ENCODE measurements around the gene SLC4A9.
A peak's percentile ranks its signal among the peaks of the same experiment; 100 is the strongest.
"Not testable (repeated sequence)": the region's sequence is repeated elsewhere in the genome, so short reads cannot be mapped to it uniquely, and the experiment has no call there.

SLC4A9 gene

GRCh38 chr5:140399979-140400729 is 40.2 kb downstream of the SLC4A9 start:
- peak in 1 of 56 donors; percentile 35 for DNase-seq

GRCh38 chr5:140400730-140401361 is 40.9 kb downstream of the SLC4A9 start:
- DNase-seq, result peak; percentile 67 to 98 (median 94)

DNA sequence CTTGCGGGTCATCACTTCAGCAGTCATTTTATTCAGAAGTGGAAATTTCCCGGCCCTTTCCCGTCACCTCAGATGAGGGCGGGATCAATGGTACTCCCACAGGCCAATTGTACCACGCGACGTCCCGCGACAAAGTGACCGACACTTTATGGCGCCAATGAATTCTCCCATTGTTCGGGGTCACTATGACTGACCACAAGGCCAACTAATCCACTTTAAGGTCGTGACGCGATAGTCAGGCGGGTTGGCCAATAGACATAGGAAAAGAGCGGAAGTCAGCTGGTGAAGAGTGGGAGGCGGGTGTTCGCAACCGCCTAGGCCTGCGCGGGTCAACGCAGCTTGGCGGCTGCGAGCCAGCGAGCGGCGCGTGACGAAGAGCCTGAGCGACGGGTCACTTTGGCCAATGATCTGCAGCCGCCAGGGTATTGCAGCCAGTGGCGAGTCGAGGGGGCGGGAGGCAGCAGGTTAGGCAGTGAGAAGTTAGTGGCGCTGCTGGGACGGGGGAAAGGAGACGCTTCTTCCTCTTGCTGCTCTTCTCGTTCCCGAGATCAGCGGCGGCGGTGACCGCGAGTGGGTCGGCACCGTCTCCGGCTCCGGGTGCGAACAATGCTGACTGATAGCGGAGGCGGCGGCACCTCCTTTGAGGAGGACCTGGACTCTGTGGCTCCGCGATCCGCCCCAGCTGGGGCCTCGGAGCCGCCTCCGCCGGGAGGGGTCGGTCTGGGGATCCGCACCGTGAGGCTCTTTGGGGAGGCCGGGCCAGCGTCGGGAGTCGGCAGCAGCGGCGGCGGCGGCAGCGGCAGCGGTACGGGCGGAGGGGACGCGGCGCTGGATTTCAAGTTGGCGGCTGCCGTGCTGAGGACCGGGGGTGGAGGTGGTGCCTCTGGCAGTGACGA is 41.6 kb downstream of the SLC4A9 start, which contains the start of gene ANKHD1:
Gene ANKHD1 (plus strand): TSS at position 472 of the 896 bp plus-strand sequence. CDS start 135 bp downstream, at position 607.
- peak; percentile 91 to 100 (median 98) for DNase-seq

DNA sequence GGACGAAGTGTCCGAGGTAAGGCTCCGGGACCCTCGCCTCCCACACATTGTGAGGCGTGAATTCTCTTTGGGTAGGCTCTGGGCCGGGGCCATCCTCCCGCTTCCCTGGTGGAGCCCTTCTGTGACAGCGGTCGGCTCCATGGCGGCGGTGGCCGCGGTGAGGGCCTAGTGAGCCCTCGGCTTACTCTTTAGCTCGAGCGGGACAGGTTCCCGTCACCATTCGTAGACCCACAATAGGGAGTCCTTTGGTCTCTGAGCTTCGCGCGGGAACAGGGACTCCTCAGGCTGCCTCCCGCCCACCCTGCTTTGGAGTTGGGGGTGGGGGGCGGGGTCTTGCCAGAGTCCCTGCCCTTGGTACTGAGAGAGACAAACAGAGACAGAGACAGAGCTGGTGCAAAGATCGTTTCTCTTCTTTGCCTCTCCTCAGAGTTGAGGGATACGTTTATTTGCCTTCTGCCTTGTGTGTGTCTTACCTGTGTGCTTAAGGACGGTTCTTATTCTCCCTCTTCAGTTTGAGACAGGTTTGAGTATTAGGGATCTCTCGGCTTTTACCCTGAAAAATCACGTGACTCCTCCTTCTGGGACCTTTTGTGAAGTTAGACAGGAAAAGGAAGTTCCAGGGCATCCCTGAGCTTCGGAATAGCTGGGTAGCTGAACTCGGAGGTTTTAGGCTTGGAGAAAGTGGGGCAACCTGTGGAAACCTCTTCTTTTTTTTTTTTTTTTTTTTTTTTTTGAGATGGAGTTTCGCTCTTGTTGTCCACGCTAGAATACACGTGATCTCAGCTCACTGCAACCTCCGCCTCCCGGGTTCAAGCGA is 42.5 kb downstream of the SLC4A9 start:
- DNase-seq, result peak in 32 of 56 donors; percentile 2 to 57 (median 24)

- no peak for DNase-seq
These were observed 43.6 kb downstream of the SLC4A9 start for GRCh38 chr5:140403613-140404012.

GRCh38 chr5:140408750-140409241 is 48.8 kb downstream of the SLC4A9 start:
- DNase-seq, result no peak

GRCh38 chr5:140413230-140413629 is 53.2 kb downstream of the SLC4A9 start:
- no peak for DNase-seq

DNA sequence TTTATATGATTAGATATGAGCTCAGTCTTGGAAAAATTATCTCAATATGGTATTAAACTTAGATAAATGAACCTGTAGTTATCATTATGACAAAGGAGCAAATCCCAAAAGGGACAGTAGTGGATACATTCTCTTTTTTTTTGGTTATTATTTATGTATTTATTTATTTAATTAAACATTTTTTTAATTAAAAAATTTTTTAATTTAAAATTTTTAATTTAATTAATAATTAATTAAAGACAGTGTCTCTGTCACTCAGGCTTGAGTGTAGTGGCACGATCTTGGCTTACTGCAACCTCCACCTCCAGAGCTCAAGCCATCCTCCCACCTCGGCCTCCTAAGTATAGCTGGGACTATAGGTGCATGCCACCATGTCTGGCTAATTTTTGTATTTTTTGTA is 57.2 kb downstream of the SLC4A9 start:
- no peak for DNase-seq

DNA sequence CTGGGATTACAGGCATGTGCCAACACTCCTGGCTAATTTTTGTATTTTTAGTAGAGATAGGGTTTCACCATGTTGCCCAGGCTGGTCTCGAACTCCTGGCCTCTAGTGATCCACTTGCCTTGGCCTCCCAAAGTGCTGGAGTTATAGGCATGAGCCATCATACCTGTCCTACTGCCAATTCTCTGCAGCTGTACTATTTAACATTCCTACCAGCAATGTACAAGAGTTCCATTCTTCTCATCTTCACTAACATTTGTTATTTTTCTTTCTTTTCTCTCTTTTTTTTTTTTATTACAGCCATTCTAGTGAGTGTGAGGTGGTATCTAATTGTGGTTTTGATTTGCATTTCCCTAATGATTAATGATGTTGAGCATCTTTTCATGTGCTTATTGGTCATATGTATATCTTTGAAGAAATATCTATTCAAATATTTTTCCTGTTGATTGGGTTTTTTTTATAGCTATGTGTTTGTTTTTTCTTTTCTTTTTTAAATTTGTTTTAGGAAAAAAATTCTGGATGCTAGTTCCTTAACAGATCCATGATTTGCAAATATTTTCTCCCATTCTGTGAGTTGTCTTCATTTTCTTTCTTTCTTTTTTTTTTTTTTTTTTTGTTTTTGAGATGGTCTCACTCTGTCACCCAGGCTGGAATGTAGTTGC is 59.0 kb downstream of the SLC4A9 start:
- DNase-seq, result no peak

- DNase-seq, result no peak
These were observed 60.2 kb downstream of the SLC4A9 start for GRCh38 chr5:140420226-140420570.

DNA sequence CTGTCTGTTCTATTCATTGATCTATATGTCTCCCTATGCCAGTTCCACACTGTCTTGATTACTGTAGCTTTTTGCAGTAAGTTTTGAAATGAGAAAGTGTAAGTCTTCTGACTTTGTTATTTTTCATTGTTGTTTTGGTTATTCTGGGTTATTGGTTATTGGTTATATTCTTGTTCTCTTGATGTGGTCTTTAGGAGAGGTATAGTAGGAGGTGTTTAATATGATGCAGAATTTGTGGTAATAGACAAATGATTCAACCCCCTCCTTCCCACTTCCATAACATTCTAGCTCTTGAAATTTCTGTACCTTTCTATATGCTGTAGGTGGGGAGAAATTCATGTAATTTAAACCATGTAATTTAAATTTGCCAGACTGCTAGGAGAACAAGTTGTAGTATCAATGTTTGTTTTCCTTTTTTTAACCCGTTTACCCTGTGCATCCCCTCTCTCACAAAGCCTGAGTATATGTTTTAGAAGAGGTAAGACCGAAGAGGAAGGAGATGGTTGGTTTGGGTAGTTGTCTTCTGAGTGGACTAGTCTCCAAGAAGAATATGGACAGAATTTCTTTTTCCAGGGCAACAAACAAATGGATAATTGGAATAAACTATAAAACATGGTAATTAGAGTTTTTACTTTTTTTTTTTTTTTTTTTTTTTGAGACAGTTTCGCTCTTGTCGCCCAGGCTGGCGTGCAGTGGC is 60.8 kb downstream of the SLC4A9 start:
- no peak for DNase-seq

DNA sequence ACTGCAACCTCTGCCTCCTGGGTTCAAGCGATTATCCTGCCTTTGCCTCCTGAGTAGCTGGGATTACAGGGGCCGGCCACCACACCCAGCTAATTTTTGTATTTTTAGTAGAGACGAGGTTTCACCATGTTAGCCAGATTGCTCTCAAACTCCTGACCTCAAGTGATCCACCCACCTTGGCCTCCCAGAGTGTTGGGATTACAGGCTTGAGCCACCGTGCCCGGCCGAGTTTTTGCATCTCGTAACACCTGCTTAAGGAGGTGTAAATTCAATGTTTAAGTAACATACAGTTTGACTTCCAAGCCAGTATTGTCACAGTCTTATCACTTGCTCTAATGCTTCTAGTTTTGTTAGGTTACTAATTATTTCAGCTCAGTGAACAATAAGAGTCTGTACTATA is 61.4 kb downstream of the SLC4A9 start:
- DNase-seq, result not testable (repeated sequence)

DNA sequence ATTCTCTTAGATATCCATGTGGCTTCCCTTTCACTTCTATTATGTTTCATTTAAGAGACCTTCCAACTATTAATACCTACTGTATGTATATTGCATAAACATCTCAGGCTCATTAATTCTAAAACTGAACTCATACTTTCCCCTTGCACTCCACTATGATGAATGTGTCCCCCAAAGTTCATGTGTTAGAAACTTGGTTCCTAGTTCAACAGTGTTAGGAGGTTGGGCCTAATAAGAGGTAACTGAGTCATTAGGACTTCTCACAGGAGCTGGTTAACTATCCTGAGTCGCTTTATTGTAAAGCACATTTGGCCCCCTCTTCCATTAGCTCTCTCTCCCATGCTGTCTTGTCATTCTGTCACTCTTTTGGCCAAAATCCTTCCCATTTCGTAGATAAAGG is 63.6 kb downstream of the SLC4A9 start:
- DNase-seq, result no peak

DNA sequence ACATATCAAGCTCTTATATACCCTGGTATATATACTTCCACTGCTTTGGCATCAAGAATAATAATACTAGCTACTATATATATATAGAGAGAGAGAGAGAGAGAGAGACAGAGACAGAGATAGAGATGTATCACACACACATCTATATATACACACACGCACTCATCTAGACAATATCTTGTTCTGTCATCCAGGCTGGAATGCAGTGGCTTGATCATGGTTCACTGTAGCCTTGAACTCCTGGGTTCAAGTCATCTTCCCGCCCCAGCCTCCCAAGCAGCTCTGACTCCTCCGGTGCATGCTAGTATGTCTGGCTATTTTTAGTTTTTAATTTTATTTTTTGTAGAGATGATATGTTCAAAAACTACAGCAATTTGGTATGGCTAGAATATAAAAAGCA is 64.1 kb downstream of the SLC4A9 start:
- no peak for DNase-seq

Data from amygdala (tissue), 56 donors.